SK-N-SH treated with all-trans-retinoic acid at 6 μM for 48 hours (cell line): ENCODE data around the gene ETS1.

Source experiments
- ATAC-seq: fragments of 200-7000 bp; cut with Tn5 transposase; 3 replicates; pipeline ENCODE4 v1.9.1; 2020; ENCODE audit warnings: mild to moderate bottlenecking, moderate library complexity
- ARNTL ChIP-seq: fragments of 450-650 bp; formaldehyde crosslinking; IDR thresholded peaks from 2 replicates; pipeline ENCODE4 v1.5.0; 2020; ENCODE audit warnings: low read depth, mild to moderate bottlenecking, moderate library complexity, borderline replicate concordance
- BACH2 ChIP-seq: fragments of 250-450 bp; sonication (Bioruptor Pico); IDR thresholded peaks from 2 replicates; pipeline ENCODE4 v1.9.0; 2021; ENCODE audit warnings: mild to moderate bottlenecking, borderline replicate concordance
- CSDC2 ChIP-seq: fragments of 250-450 bp; sonication (Bioruptor Pico); IDR thresholded peaks from 2 replicates; pipeline ENCODE4 v1.5.0; 2020; ENCODE audit warnings: mild to moderate bottlenecking, moderate library complexity
- CSRNP3 ChIP-seq: fragments of 250-450 bp; sonication (Bioruptor Pico); IDR thresholded peaks from 2 replicates; pipeline ENCODE4 v1.5.1; 2021; ENCODE audit warnings: mild to moderate bottlenecking, moderate library complexity
- GLIS3 ChIP-seq: fragments of 250-450 bp; sonication (Bioruptor Pico); IDR thresholded peaks from 2 replicates; pipeline ENCODE4 v1.5.0; 2020; ENCODE audit warnings: mild to moderate bottlenecking, moderate library complexity
- ISL1 ChIP-seq: fragments of 250-450 bp; sonication (Bioruptor Pico); IDR thresholded peaks from 2 replicates; pipeline ENCODE4 v2.1.2; 2022; ENCODE audit warnings: mild to moderate bottlenecking, moderate library complexity
- OSR1 ChIP-seq: fragments of 250-450 bp; sonication (Bioruptor Pico); IDR thresholded peaks from 2 replicates; pipeline ENCODE4 v1.8.0; 2022; ENCODE audit warnings: moderate library complexity, mild to moderate bottlenecking, inconsistent platforms
- PATZ1 ChIP-seq: fragments of 250-450 bp; sonication (Bioruptor Pico); IDR thresholded peaks from 2 replicates; pipeline ENCODE4 v1.8.0; 2020; ENCODE audit warnings: mild to moderate bottlenecking, moderate library complexity, borderline replicate concordance
- SNAI2 ChIP-seq: fragments of 250-450 bp; sonication (Bioruptor Pico); IDR thresholded peaks from 2 replicates; pipeline ENCODE4 v1.5.0; 2020; ENCODE audit warnings: mild to moderate bottlenecking, moderate library complexity
- TCF4 ChIP-seq: fragments of 250-450 bp; sonication (Bioruptor Pico); IDR thresholded peaks from 2 replicates; pipeline ENCODE4 v1.8.0; 2021; ENCODE audit warnings: mild to moderate bottlenecking, moderate library complexity, borderline replicate concordance
- TOX ChIP-seq: fragments of 250-450 bp; sonication (Bioruptor Pico); IDR thresholded peaks from 2 replicates; pipeline ENCODE4 v1.8.0; 2021; ENCODE audit warnings: mild to moderate bottlenecking, moderate library complexity, borderline replicate concordance
- TSHZ2 ChIP-seq: fragments of 250-450 bp; sonication (Bioruptor Pico); IDR thresholded peaks from 2 replicates; pipeline ENCODE4 v1.5.0; 2020; ENCODE audit warnings: mild to moderate bottlenecking, moderate library complexity
- ZC3H10 ChIP-seq: fragments of 250-450 bp; sonication (Bioruptor Pico); IDR thresholded peaks from 2 replicates; pipeline ENCODE4 v1.5.1; 2021; ENCODE audit warnings: mild to moderate bottlenecking, moderate library complexity
- ZFP3 ChIP-seq: fragments of 250-450 bp; sonication (Bioruptor Pico); IDR thresholded peaks from 2 replicates; pipeline ENCODE4 v1.5.0; 2020; ENCODE audit warnings: mild to moderate bottlenecking, moderate library complexity
- ZNF565 ChIP-seq: fragments of 450-650 bp; formaldehyde crosslinking; conservative IDR thresholded peaks from 2 replicates; pipeline ENCODE4 v1.5.0; 2020; ENCODE audit warnings: low read depth, mild to moderate bottlenecking, moderate library complexity
- ZNF70 ChIP-seq: fragments of 450-650 bp; formaldehyde crosslinking; IDR thresholded peaks from 2 replicates; pipeline ENCODE4 v1.5.0; 2020; ENCODE audit warnings: mild to moderate bottlenecking, moderate library complexity
- ZNF8 ChIP-seq: fragments of 450-650 bp; formaldehyde crosslinking; IDR thresholded peaks from 2 replicates; pipeline ENCODE4 v1.5.0; 2020; ENCODE audit warnings: mild to moderate bottlenecking, moderate library complexity
- TF ChIP-seq, protein P1 (sequence below): fragments of 250-450 bp; sonication (Bioruptor Pico); IDR thresholded peaks from 2 replicates; pipeline ENCODE4 v1.8.0; 2021; ENCODE audit warnings: low read depth, mild to moderate bottlenecking, moderate library complexity, borderline replicate concordance
- TF ChIP-seq, protein P2 (sequence below): fragments of 250-450 bp; sonication (Bioruptor Pico); IDR thresholded peaks from 2 replicates; pipeline ENCODE4 v1.5.1; 2020; ENCODE audit warnings: low read depth, mild to moderate bottlenecking, moderate library complexity

Gene ETS1

GRCh38 chr11:128573638-128574037 is 13.7 kb downstream of the ETS1 start:
- no peak for ATAC-seq
- TF ChIP-seq PATZ1 (CRISPR knock-in tag) (no peak), ZFP3 (CRISPR knock-in tag) (no peak), ZC3H10 (CRISPR knock-in tag) (no peak), ZNF70 (CRISPR knock-in tag) (no peak), TOX (CRISPR knock-in tag) (no peak), TCF4 (CRISPR knock-in tag) (no peak), SNAI2 (no peak), CSRNP3 (no peak), ZNF8 (no peak)

DNA sequence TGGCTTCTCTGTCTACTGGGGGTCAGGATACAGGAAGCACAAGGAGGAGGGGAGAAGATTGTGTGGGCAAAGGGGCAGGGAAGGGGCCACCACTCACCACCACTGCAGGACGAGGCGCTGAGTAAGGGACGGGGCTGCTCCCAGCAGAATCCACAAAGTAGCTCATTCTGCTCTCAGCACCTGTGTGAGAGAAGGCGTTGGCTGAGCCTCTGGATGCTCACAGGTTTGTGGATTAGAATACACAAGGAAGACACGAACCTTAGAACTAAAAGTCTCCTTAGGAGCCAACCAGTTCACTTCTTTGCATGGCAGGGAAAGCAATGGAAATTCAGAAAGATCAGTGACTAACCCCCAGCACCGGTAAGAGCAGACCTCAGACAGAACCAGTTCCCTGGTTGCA is 14.4 kb downstream of the ETS1 start:
- ATAC-seq: no peak
- TF ChIP-seq TSHZ2: no peak
- no peak for TF ChIP-seq ZNF565 (CRISPR knock-in tag)
- no peak for TF ChIP-seq PATZ1 (CRISPR knock-in tag)
- TF ChIP-seq TOX (CRISPR knock-in tag): no peak
- TF ChIP-seq, protein P1, sequence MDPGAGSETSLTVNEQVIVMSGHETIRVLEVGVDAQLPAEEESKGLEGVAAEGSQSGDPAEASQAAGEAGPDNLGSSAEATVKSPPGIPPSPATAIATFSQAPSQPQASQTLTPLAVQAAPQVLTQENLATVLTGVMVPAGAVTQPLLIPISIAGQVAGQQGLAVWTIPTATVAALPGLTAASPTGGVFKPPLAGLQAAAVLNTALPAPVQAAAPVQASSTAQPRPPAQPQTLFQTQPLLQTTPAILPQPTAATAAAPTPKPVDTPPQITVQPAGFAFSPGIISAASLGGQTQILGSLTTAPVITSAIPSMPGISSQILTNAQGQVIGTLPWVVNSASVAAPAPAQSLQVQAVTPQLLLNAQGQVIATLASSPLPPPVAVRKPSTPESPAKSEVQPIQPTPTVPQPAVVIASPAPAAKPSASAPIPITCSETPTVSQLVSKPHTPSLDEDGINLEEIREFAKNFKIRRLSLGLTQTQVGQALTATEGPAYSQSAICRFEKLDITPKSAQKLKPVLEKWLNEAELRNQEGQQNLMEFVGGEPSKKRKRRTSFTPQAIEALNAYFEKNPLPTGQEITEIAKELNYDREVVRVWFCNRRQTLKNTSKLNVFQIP (CRISPR knock-in tag): no peak

DNA sequence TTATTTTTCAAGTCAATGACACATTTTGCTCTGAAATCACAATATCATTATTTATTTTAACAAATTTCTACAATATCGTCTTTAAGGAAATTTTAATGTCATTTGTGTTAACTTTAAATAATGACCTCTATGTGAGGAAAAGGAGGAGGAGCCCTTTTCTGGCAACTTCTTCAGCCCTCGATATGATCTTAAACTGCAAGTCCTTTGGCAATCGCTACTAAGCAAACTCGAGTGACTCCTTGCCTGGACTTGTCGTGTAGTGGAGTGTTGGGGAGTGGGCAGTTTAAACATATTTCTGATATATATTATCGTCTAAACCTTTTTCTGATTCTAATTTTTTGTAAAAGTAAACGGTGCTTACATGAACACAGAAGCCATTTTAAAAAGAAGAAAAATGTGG is 16.7 kb downstream of the ETS1 start:
- no peak for ATAC-seq
- TF ChIP-seq ISL1 (CRISPR knock-in tag) (no peak), PATZ1 (CRISPR knock-in tag) (no peak), ZNF565 (CRISPR knock-in tag) (no peak), ZFP3 (CRISPR knock-in tag) (no peak), CSRNP3 (no peak), ZC3H10 (CRISPR knock-in tag) (no peak), ZNF8 (no peak), GLIS3 (CRISPR knock-in tag) (no peak), OSR1 (CRISPR knock-in tag) (no peak), SNAI2 (no peak), CSDC2 (CRISPR knock-in tag) (no peak), BACH2 (CRISPR knock-in tag) (no peak), TSHZ2 (no peak), ARNTL (no peak), TOX (CRISPR knock-in tag) (no peak)
- TF ChIP-seq, protein P2, sequence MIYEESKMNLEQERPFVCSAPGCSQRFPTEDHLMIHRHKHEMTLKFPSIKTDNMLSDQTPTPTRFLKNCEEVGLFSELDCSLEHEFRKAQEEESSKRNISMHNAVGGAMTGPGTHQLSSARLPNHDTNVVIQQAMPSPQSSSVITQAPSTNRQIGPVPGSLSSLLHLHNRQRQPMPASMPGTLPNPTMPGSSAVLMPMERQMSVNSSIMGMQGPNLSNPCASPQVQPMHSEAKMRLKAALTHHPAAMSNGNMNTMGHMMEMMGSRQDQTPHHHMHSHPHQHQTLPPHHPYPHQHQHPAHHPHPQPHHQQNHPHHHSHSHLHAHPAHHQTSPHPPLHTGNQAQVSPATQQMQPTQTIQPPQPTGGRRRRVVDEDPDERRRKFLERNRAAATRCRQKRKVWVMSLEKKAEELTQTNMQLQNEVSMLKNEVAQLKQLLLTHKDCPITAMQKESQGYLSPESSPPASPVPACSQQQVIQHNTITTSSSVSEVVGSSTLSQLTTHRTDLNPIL (CRISPR knock-in tag): no peak
- TF ChIP-seq, all 23 proteins: peak for 0
